Measurements from ENCODE around the gene APMAP. TPM values are rescaled to one million over a fixed set of nuclear protein-coding genes. Genes with fewer than 3 reads are reported as not detected.

APMAP gene
- total RNA-seq, 1 donor from 2014 or later = 68.7 TPM

DNA sequence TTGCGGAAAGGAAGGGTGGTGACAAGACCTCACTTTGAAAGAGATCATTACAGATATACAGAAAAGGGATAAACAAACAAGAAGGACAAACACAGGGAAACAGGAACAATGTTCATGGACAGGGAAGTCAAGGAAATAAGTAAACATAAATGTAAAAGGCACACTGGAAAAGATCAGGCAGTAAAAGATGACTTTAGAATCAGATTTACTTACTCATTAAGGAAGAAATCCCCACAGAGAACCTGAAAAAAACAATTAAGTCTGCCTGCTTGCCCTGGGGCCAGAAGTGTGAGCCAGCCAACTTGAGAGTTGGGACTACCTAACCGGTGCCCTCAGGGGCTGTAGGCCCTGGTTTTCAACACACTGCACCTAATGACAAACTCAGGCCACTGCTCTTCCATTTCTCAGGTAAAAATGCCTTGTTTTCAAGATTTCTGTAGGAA lies 1.7 kb downstream of the APMAP start:
- no peak for DNase-seq (ENCODE audit: low read depth in 2 of 2)

DNA sequence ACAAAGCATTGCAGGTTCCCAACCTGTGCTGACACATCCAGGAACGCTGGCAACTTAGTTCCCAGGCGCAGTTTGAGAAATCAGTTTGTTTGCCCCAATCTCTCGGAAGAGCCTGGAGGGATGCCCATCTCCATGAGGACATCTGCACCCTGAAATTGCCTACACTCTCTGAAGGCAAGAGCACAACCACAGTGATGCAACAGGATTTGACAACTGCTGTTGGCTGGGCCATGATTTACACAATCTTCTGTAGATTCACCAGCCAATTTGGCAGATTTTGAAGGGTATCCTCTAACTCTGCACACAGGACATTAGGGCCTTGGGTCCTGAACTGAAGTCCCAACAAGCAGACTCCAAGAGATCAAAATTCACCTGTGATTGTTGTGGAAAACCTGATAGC lies 3.4 kb downstream of the APMAP start:
- no peak for DNase-seq (ENCODE audit: low read depth in 2 of 2)

DNA sequence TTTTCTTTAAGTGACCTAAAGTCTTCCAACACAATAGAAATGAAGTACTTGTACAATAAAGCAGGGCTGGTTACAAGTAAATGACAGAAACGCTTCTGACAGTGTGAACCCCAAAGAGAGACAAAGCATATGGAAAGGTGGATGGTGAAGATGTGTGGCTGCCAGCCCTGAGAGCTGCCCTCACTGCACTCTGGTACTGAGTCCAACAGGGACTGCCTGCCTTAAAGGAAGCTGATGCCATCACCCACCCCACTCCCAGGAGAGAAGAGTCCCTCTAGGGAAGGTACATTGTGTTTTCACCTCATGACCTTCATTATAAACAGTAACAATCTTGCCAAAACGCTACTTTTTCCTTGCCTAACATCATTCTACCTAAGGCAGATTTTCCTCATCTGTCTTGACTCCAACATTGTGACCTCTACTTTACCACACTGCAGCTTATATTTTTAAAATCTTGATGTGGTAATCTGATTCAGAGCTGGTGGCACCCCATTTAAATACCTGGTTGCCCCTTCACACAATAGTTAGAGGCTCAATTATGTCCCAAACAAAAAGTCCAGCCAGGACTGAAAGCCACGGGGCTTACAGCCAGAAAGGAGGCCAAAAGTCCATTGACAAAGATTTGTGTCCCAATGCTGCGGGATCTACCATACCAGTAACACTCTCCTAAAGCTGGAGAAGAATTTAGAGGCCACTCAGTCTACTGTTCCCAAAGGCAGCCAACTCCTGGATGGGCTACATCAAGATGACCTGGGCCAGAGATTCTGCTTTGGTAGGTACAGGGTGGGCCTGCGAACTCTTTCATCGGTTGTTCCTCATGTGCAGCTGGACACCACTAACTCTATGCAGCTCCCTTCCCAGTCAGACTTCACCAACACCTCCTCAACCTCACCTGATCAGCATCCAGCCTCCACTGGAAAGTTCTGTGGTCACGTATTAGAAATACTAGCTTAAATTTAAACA lies 4.4 kb downstream of the APMAP start:
- no peak for DNase-seq (ENCODE audit: low read depth in 2 of 2)

DNA sequence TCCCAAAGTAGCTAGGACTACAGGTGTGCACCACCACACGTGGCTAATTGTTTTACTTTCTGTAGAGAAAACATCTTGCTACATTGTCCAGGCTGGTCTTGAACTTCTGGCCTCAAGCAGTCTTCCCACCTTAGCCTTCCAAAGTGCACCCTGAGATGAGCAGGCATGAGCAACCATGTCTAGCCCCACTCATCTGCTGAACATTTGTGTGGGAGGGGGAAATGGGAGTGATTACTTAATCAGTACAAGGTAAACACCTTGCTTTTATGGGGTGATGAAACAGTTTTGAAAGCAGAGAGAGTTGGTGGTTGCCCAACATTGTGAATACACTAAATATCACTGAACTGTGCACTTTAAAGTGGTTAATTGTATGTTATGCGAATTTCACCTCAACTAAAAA lies 5.3 kb downstream of the APMAP start:
- DNase-seq (ENCODE audit: low read depth in 2 of 2) = no peak

DNA sequence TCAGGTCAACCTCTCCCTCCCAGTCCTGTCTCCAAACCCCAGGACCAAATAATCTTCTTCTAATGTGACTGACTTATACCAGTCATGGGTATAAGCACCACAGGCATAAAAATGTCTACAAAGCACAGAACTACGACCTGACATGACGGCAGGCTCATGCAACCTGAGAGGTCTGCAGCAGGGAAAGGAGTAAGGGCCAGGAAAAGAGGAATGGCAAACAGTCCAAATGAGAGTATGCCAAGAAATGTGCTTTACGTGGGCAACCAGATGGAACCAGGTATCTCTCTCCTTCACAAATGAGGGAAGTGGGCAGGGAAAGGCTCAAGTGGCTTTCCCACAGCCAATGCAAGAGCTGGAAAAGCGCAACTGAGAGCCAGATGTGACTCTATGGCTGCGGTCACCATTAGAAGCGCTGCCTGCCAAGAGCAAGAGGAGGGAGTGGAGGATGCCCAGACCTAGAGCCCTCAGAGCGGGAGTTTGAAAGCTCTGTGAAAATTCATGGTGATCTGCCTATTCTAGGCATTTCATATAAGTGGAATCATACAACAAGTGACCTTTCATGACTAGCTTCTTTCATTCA lies 6.0 kb downstream of the APMAP start:
- DNase-seq (ENCODE audit: low read depth in 2 of 2) = no peak

DNA sequence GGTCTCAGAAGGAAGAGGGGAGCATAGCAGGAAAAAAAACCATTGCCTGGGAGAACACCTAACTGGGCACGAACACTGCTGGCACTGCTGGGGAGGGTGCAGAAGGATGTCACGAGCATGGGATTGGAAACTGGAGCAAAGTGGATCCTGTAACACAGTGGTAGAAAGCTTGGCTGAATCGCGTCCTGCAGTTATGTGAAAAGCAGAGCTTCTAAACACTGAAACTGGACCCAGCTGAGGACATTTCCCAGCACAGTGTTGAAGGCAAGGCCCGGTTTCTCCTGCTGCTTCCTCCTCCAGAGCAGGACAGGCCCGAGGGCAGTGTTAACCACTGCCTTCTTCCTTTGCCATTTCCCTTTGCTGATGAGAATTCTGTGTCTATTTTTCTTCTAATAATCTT lies 6.7 kb downstream of the APMAP start:
- DNase-seq (ENCODE audit: low read depth in 2 of 2) = no peak

DNA sequence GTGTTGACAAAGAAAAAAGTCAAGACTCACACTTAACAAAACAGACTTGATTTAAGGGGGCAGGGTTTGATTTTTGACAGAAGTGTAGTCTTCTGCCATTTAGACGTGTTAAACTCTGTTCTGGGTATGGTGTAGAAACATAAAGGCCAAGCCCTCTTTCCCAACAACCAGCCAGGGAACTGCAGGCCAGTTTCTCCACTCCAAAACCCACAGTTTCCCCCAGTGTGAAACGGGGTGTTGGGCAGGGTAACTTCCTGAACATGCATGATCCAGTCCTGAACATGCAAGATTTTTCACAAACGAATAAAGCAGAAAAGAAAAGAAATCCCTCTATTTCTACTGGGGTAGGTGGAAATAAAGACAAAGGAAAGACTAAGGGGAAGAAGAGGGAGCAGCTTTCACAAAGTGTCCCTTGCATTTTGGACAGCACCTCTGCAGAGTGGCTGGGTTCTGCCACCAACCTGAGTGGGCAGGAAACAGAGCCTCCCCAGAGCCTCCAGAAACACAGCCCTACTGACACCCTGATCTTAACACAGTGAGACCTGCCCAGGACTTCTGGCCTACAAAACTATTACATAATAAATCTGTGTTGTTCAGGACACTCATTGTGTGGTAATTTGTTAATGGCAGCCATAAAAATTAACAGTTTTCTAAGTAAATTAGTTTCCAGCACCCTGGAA lies 7.5 kb downstream of the APMAP start:
- DNase-seq (ENCODE audit: low read depth in 2 of 2) = no peak

DNA sequence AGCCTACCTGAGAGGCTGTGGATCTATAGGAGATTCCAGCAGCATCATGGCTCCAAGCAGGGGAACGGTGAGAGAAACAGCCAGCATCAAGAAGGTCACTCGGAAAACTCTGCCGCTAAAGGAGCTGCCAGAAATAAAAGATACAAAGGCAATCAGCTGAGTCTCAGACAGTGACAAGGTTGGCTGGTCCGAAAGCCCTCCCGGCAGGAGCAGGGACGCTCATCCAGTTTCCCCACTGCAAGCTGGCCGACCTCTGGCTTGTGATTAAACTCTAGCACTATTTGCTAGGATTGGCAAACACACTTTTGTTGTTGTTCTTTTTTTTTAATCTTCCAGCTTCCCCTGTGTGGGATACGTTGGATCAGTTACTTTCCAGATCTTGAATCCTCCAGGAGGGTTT lies 8.7 kb downstream of the APMAP start:
- DNase-seq (ENCODE audit: low read depth in 2 of 2) = no peak

DNA sequence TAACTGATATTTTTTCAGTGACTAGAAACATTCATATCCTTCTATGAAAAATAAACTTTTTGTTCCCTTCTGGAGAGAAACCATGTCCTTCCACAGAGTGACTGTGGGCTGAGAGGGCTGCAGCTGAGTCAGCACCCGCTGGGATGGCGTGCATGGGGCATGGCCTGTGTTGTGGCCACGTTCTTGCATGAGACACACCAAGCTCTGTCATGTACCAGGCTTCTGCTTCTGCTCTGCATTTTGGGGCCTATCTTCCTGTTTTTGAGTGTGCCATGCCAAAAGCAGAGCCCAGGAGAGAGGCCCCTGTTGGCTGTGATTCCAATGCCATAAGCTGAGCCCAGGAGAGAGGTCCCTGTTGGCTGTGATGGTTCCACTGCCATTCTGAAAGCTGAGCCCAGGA lies 10.8 kb downstream of the APMAP start:
- no peak for DNase-seq (ENCODE audit: low read depth in 2 of 2)

DNA sequence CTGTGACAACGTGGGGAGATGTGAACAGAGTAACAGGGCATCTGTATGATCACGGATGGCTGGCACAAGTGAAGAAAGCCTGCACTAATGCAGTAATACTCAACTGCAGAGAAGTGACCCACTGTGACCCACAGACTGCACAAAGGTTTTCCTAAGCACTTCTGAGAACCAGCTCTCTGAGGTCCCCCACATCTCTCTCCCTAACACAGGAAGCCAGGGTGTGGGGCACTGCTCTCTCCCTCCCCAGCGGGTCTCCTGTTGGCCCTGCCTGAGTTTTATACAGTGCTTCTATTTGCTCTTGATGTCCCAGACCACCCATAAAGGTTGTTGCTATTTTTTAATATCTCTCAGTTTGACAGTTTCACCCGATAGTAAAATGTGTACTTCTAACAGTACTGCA lies 11.3 kb downstream of the APMAP start:
- DNase-seq (ENCODE audit: low read depth in 2 of 2) = no peak

DNA sequence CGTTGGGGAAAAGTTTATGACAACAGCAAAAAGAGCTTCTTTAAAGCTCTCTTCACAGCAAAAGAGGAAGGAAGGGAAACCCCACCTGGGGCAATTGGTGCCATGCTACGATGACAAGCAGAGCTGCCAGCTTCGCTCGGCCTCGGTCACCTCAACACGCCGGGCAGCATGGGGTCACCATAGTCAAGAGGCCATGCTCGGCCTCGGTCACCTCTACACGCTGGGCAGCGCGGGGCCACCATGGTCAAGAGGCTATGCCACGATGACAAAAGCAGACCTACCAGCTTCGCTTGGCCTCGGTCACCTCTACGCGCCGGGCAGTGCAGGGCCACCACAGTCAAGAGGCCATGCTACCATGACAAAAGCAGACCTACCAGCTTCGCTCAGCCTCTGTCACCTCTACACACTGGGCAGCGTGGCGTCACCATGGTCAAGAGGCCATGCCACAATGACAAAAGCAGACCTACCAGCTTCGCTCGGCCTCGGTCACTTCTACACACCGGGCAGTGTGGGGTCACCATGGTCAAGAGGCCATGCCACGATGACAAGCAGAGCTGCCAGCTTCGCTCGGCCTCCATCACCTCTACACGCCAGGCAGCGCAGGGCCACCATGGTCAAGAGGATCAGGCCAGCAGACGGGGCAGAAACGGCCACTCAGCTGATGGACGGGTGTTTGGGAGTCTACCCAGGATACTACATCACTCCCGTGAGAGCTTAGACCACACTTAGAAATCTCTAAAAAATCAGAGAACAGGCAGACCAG lies 12.1 kb downstream of the APMAP start:
- DNase-seq (ENCODE audit: low read depth in 2 of 2) = no peak

DNA sequence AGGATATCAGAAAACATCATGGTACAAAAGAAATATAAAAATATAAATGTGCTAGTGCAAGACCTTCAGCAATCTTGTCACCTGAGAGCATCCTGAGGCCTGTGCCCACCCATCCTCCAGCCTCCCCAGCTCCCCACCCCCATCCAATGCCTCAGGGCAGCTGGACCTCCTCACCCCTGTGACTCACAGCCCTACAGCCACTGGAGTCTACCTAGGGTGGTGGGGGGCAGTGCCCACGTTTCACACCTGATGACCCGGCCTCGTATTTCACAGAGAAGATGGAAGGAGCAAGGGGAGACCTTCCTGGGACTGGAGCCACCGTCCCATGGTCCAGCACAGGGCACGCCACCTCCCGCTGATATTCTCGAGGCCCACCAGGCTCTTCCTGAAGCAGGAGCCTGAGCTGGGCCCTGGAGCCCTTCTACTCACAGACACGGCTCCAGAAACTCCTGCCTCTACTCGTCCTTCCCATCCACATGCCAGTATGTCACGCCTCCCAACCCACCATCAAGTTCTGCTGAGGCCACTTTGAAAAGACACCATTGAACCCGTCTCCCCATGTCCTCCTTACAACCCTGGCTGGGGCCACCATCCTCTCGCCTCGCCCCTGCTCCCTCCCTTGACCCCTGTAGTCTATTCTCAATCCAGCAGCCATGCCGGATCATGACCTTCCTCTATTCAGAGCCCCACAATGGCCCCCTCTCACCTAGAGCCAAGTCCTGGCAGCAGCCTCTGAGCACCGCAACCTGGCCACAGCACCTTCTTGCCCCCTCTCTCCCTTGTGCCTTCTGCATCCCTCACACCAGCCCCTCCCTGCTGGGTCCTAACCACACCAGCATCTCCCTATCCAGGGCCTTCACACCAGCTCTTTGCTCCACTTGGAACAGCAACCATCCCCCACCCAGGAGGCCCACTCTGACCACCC lies 13.3 kb downstream of the APMAP start:
- no peak for DNase-seq (ENCODE audit: low read depth in 2 of 2)

DNA sequence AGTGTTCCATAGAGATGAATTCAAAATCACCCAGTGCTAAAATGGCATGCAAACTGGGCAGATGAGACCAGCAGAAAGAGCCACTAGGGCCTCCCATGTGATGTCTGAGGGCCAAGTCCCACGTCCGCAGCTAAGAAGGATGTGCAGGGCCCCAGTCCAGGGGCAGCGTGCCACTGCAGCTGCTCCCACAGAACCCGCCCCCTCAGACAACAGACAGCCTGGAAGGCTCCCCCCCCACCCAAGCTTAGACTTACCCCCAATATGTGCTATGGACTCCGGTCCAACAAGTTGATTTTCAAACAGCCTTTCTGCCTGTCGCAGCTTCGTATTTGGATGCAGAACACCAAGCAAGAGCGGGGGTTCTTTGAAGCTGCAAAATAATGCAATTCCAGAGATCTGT lies 14.0 kb downstream of the APMAP start:
- no peak for DNase-seq (ENCODE audit: low read depth in 2 of 2)

DNA sequence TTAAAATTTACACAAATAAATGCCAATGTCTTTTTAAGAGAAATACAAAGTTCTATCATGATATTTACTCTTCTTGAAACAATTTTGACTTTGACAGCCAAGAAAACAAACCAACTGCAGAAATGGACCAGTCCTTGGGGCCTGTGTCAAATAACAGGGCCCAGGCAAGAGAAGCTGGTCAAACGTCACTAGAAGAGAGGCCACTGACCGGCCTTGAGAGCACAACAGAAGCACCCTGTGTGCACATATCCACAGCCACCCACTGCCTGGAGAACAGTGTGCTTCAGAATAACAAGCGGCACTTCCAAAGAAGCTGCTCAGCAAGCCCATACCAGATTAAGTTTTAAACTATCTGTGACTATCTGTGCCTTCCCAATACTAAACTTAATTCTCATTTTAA lies 14.8 kb downstream of the APMAP start:
- no peak for DNase-seq (ENCODE audit: low read depth in 2 of 2)

DNA sequence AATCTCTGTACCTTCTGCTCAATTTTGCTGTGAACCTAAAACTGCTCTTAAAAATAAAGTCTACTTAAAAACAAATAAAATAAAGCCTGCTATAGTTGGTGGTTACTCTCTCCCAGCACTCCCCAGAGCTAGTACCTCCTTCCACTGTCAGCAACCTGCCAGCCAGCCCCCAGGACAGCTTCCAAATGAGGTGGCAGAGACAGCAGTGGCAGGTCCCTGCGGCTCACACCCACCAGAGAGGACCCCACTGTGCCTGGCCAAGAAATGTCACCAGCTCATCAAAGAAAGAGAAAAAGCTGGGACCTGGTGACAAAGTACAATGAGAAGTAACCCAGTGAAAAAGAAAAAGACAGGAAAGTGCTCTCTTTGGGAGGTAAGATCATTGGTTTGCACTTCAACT lies 15.2 kb downstream of the APMAP start:
- no peak for DNase-seq (ENCODE audit: low read depth in 2 of 2)

DNA sequence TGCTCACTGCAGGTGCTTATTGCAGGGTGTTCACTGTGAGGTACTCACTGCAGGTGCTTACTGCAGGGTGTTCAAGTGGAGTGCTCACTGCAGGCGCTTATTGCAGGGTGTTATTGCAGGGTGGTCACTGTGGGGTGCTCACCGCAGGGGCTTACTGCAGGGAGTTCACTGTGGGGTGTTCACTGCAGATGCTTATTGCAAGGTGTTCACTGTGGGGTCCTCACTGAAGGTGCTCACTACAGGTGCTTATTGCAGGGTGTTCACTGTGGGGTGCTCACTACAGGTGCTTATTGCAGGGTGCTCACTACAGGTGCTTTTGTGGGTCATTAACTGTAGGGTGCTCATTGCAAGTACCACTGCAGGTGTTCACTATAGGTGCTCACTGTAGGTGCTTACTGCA lies 20.2 kb downstream of the APMAP start:
- no peak for DNase-seq (ENCODE audit: low read depth in 2 of 2)

DNA sequence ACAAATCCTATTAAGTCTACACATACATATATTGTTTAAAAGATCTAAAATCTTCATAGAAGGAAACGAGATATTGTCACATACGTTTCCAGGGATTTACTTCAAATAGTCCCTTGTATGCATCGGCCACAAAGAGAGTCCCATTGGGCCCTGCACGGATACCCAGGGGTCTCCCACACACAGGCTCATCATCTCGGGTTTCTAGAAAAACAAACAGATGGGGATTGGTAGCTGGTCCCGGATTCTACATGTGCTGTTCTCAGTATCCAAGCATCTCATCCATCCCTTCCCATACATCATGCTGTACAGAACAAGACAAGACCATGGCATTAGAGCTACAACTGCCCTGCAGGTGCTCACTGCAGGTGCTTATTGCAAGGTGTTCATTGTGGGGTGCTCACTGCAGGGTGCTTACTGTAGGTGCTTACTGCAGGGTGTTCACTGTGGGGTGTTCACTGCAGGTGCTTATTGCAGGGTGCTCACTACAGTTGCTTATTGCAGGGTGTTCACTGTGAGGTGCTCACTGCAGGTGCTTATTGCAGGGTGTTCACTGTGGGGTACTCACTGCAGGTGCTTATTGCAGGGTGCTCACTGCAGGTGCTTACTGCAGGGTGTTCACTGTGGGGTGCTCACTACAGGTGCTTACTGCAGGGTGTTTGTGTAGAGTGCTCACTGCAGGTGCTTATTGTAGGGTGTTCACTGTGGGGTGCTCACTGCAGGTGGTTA lies 21.0 kb downstream of the APMAP start:
- no peak for DNase-seq (ENCODE audit: low read depth in 2 of 2)

DNA sequence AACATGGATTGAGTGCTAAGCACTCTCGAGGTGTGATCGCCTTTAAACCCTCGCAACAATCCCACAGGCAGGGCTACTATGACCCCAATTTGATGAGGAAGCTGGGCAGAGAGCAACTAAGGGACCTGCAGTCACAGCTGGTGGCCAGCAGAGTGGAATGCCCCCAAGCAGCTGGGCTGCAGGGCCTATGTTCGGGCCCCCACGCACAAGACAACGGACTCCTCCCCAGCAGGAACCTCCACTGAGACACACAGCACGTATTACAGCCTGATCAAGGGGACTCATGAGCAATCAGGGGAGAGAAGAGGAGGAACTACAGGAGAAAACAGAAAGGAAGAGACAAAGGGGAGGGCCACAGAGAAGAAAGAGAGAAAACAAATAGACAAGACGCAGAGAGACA lies 21.8 kb downstream of the APMAP start:
- no peak for DNase-seq (ENCODE audit: low read depth in 2 of 2)

DNA sequence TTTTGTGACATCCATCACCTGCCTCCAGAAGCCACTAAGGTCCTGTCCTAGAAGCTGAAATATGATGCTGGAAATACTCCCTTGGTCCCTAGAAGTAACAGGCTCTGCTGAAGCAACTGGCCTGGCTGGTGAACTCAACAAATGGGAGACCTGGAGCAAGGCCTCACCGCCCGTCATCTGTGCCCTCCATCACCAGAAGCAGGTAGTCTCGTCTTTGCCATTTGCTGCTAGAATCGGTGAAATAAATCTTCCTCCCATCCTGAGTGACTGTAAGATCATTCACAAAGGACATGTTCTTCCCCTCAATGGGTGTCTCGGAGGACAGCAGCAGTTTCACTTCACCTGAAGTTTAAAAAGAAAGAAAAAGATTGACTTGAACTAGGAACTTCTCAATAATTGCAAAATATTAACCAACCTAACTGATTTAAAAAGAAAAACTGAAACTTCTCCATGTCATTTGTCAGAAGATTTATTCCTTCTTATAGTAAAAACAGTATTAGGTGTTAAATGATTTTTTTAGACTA lies 22.5 kb downstream of the APMAP start:
- no peak for DNase-seq (ENCODE audit: low read depth in 2 of 2)

Measured in dermis microvascular lymphatic vessel endothelial cell (primary cell).